Midbrain (tissue), 1 donor: ENCODE results near the gene DLK2.
"Not testable (repeated sequence)": the region's sequence is repeated elsewhere in the genome, so short reads cannot be mapped to it uniquely, and the experiment has no call there.

ENCODE experiments used
- DNase-seq: peaks from one replicate; lab custom pipeline; 2025; lab: John Stamatoyannopoulos, UW

Gene DLK2

DNA sequence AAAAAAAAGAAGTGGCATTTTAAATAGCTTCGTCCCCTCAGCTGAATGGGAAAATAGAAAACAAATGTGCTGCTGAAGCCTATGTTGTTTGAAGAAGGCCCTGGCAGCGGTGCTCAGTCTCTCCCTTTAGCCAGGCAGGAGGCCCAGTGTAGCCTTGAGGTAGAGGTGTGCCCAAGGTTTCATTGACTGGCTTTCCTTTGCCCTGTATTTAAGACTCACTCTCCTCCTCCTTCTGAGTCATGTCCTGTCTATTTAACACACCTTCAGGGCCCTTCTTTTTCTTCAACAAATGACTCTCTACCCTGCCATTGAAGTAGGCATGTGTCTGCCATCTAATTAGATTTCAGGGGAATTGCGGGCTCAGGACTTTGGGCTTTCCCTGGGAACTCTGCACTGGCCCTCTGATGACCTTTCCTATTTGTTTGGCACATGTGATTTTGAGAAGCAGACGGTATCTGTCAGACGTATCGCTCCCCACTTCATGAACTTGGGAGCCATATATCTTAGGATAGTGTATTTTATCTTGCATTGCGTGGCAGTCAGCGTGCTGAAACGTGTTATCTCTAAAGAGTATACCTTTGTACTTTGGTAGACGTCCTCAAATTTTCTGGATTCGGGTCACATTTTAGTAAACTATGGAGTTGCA, 26.4 kb upstream of the DLK2 start:
- no peak for DNase-seq

DNA sequence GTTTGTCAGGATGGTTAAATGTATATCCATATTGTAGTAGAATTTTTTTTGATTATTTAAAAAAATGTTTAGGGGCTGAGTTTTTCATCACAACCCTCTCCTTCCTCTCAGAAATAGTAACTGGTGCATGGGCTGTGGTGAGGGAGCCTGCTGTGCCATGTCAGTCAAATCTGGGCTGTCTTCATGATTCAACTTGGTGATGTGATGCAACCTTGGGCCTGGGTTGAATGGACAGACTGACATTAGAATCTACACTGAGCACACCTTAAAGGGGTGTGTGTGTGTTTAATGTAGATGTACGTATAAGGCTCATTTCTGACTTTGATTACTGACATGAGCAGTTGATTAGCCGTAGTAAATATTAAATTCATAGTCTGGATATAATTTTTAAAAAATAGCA, 25.7 kb upstream of the DLK2 start:
- DNase-seq, result no peak

GRCh38 chr6:43478008-43478372, 22.6 kb upstream of the DLK2 start:
- no peak for DNase-seq

- DNase-seq, result peak; percentile 92
Observed at GRCh38 chr6:43477235-43478007, 22.1 kb upstream of the DLK2 start, which contains the start of gene TJAP1. Gene TJAP1 (plus strand): TSS chr6:43477570. CDS start chr6:43499002, 21,432 bp downstream.

DNA sequence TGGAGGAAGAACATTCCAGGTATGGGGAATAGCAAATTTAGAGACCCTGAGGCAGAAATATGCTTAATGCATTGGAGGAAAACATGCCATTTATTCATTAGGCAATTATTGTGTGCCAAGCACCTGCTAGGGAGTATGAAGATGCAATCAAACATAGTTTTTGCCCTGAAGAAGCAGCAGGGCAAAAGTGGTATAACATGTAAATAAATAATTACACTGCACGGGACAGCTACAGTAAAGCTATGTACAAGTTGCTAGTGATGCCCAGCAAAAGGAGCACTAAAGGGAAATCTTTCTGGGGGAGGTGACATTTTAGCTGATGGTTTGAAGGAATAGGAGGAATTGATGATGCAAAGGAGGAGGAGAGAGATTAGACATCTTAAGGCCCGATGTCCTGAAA, 21.4 kb upstream of the DLK2 start:
- DNase-seq, result no peak

GRCh38 chr6:43475516-43475915, 20.2 kb upstream of the DLK2 start:
- DNase-seq, result no peak

- DNase-seq, result no peak
Observed at GRCh38 chr6:43472515-43472914, 17.2 kb upstream of the DLK2 start.

GRCh38 chr6:43471399-43471798, 16.1 kb upstream of the DLK2 start:
- no peak for DNase-seq

DNA sequence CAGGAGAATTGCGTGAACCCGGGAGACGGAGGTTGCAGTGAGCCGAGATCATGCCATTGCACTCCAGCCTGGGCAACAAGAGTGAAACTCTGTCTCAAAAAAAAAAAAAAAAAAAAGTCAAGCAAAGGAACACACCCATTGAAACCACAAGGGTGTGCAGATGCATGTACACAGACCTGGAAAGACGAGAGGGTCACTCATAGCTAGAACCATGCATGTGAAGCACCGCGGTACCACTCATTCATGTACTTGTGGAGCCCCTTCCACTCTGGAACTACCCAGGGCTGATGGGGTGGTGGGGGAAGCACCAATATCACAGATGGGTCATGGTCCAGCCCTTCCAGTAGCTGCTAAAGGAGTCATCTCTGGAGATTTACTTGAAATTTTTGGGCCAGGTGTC, 14.6 kb upstream of the DLK2 start:
- no peak for DNase-seq

GRCh38 chr6:43468748-43469681, 13.7 kb upstream of the DLK2 start:
- DNase-seq, result no peak

DNA sequence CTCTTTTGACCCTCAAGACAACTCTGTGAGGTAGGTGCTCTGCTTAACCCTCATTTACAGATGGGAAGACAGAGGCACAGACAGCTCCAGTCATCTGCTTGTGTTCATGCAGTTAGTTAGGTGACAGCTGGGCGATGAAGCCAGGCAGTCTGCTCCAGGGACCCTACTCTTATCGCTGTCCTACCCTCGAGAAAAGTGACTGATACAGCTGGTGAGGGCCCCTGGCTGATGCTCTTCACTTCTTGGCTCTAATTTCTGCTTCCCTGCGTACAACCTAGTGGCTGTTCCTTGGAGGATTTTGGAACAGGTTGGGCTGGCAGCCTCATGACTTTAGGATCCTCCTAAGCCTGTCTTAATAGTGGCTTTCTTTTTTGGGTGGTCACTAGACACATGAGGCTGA, 12.9 kb upstream of the DLK2 start:
- DNase-seq, result no peak

DNA sequence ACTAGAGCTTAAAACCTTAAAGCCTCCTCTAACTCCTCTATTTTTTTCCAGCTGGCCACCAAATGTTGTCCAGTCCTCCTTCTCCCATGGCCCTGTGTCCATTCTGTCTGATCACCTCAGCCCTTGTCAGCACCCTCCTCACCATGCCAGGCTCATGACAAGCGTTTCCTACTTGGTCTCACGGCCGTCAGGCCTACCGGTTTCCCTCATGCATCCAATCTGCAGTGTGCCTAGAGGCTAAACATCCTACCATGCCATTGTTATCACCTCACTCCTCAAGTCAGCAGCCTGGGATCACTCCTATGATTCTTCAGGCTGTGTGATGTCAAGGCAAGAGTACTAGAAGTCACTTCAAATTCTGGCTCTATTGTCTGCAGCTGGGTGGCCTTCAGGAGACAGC, 12.4 kb upstream of the DLK2 start:
- no peak for DNase-seq

GRCh38 chr6:43467265-43467664, 11.9 kb upstream of the DLK2 start:
- DNase-seq, result not testable (repeated sequence)

DNA sequence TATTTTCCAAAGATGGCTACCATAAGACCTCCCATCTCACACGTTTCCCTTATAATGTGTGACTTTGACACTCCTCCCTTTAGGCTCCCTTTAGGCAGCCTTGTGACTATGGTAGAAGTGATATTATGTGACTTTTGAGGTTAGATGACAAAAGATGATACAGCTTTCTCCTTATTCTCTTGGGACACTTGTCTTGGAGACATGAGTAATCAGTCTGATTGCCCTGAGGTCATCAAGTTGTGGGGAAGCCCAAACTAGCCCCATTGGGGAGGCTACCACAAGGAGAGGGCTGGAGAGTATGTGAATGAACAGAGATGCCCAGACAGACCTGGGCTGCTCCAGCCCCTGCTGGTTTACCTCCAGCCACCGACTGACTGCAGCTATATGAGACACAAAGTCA, 10.6 kb upstream of the DLK2 start:
- DNase-seq, result no peak

GRCh38 chr6:43464337-43464736, 9.0 kb upstream of the DLK2 start:
- DNase-seq, result no peak

GRCh38 chr6:43461936-43462335, 6.6 kb upstream of the DLK2 start:
- no peak for DNase-seq

GRCh38 chr6:43460032-43460431, 4.7 kb upstream of the DLK2 start:
- no peak for DNase-seq

DNA sequence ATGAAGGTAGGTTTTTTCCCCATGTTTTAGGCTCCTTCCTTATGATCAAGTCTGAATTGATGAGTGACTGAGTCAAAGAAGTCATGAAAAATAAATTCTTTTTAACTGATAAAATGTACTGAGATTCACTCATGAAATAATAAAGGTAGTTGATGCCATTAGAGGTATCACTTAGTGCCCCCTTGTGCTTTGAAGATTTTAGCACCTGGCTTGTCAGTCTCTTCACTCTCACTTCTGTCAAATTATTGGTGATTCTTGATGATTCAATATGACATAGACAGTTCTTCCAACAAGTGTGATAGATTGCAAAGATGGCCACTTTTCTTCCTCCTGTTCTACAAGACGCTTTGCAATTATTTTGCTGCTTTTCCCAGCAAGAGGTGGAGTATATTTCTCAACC, 4.2 kb upstream of the DLK2 start:
- no peak for DNase-seq

GRCh38 chr6:43458154-43458553, 2.8 kb upstream of the DLK2 start:
- not testable (repeated sequence) for DNase-seq

- no peak for DNase-seq
Observed at GRCh38 chr6:43457643-43458042, 2.3 kb upstream of the DLK2 start.

GRCh38 chr6:43454696-43455530, 435 bp downstream of the DLK2 start:
- peak; percentile 82 for DNase-seq

DNA sequence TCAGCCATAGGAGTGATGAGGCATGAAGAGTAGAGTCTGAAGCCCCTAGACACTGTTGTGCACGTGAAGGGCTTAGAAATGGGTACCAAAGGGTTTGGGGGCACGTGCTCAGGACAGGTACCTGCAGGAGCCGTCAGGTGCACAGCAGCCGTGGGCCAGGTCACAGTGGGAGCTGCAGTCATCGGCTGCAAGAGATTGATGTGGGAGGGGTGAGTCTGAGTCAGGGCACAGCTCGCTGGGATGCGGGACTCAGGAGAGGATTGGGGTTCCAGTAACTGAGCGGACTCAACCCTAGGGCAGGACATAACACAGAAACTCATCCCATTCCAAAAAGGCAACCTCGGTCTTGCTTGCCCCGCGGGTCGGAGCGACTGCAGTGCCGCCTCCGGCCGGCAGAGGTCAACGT, 1.1 kb downstream of the DLK2 start:
- DNase-seq, result no peak
